ENCODE data around the gene ACSL6. TPM values are rescaled to one million over a fixed set of nuclear protein-coding genes. Genes with fewer than 3 reads are reported as not detected.

ACSL6 gene
- total RNA-seq, 1 experiment from 2014 or later: 0.05 TPM

GRCh38 chr5:131984956-131985665, 26.3 kb downstream of the ACSL6 start:
- no peak for DNase-seq (ENCODE audit: extremely low read depth, low read depth)

- DNase-seq (ENCODE audit: extremely low read depth, low read depth): no peak
Observed at GRCh38 chr5:131983244-131983771, 28.1 kb downstream of the ACSL6 start.

GRCh38 chr5:131981516-131981915, 29.9 kb downstream of the ACSL6 start:
- no peak for DNase-seq (ENCODE audit: extremely low read depth, low read depth)

- DNase-seq (ENCODE audit: extremely low read depth, low read depth): no peak
Observed at GRCh38 chr5:131980696-131981095, 30.8 kb downstream of the ACSL6 start.

GRCh38 chr5:131979816-131980215, 31.6 kb downstream of the ACSL6 start:
- no peak for DNase-seq (ENCODE audit: extremely low read depth, low read depth)

- DNase-seq (ENCODE audit: extremely low read depth, low read depth): no peak
Observed at GRCh38 chr5:131977212-131977604, 34.2 kb downstream of the ACSL6 start.

GRCh38 chr5:131976414-131977211, 34.8 kb downstream of the ACSL6 start:
- no peak for DNase-seq (ENCODE audit: extremely low read depth, low read depth)

- no peak for DNase-seq (ENCODE audit: extremely low read depth, low read depth)
Observed at GRCh38 chr5:131974956-131975726, 36.3 kb downstream of the ACSL6 start.

GRCh38 chr5:131974622-131974955, 36.9 kb downstream of the ACSL6 start:
- no peak for DNase-seq (ENCODE audit: extremely low read depth, low read depth)

- no peak for DNase-seq (ENCODE audit: extremely low read depth, low read depth)
Observed at GRCh38 chr5:131974016-131974415, 37.4 kb downstream of the ACSL6 start.

GRCh38 chr5:131973089-131973712, 38.3 kb downstream of the ACSL6 start:
- DNase-seq (ENCODE audit: extremely low read depth, low read depth): no peak

GRCh38 chr5:131968396-131968954, 43.0 kb downstream of the ACSL6 start:
- no peak for DNase-seq (ENCODE audit: extremely low read depth, low read depth)

- no peak for DNase-seq (ENCODE audit: extremely low read depth, low read depth)
Observed at GRCh38 chr5:131966551-131966950, 44.9 kb downstream of the ACSL6 start.

- DNase-seq (ENCODE audit: extremely low read depth, low read depth): no peak
Observed at GRCh38 chr5:131965826-131966415, 45.5 kb downstream of the ACSL6 start.

GRCh38 chr5:131959906-131960305, 51.6 kb downstream of the ACSL6 start:
- DNase-seq (ENCODE audit: extremely low read depth, low read depth): no peak

- no peak for DNase-seq (ENCODE audit: extremely low read depth, low read depth)
Observed at GRCh38 chr5:131959136-131959535, 52.3 kb downstream of the ACSL6 start.

- DNase-seq (ENCODE audit: extremely low read depth, low read depth): no peak
Observed at GRCh38 chr5:131957721-131958441, 53.6 kb downstream of the ACSL6 start.

GRCh38 chr5:131953969-131954368, 57.5 kb downstream of the ACSL6 start:
- no peak for DNase-seq (ENCODE audit: extremely low read depth, low read depth)

GRCh38 chr5:131952301-131952857, 59.1 kb downstream of the ACSL6 start:
- DNase-seq (ENCODE audit: extremely low read depth, low read depth): no peak
